NT2/D1 (cell line): ENCODE data around the gene GRM7.

Source experiments
- SUZ12 ChIP-seq: IDR thresholded peaks from 2 replicates; pipeline ENCODE4 v1.6.1; 2011; ENCODE audit not compliant: insufficient read length, insufficient read depth; ENCODE audit errors: extremely low read depth
- YY1 ChIP-seq: IDR thresholded peaks from 2 replicates; pipeline ENCODE4 v1.6.1; 2011; ENCODE audit not compliant: insufficient read length, insufficient read depth
- ZNF274 ChIP-seq: IDR thresholded peaks from 2 replicates; pipeline ENCODE4 v1.6.1; 2011; ENCODE audit warnings: mild to moderate bottlenecking, low read depth, low read length

DNA sequence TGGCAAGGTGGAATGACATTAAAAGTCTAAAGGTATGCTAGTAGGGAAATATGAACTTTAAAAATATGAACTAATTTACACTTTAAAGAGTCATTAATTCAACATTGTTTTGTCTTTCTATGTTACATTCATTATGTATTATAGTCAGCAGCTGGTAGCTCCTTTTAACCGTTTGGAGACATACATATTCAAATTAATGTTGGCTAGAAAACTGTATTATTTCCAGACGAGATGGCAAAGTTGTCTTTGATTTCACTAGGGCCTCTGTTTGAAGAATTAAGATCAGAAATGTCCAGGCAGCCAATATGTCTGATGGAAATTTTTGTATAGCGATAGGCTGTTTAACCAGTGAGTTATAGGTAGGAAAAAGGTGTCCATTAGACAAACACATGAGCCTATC, 817.6 kb downstream of the GRM7 start:
- TF ChIP-seq ZNF274, result no peak
- no peak for TF ChIP-seq SUZ12
- no peak for TF ChIP-seq YY1
